Mesendoderm (in vitro differentiated cells): Measurements from ENCODE around the gene OR10G7.

Experiments used
- DNase-seq: peaks from one replicate; pipeline ENCODE4 v3.0.0; 2013
- H2AK5ac ChIP-seq: 2 replicates; pipeline ENCODE4 v1.6.1; 2013; ENCODE audit warnings: low read length, inconsistent platforms
- H2BK120ac ChIP-seq: 2 replicates; pipeline ENCODE4 v1.6.1; 2013; ENCODE audit warnings: low read depth, mild to moderate bottlenecking, low read length, moderate library complexity, mixed read lengths
- H2BK15ac ChIP-seq: replicated peaks from 2 replicates; pipeline ENCODE4 v1.6.1; 2013; ENCODE audit warnings: low read depth, mild to moderate bottlenecking, moderate library complexity
- H2BK5ac ChIP-seq: 2 replicates; pipeline ENCODE4 v1.6.1; 2013; ENCODE audit warnings: low read length, inconsistent platforms
- H3K18ac ChIP-seq: 2 replicates; pipeline ENCODE4 v1.6.1; 2013; ENCODE audit warnings: mild to moderate bottlenecking, low read length, mixed read lengths
- H3K23ac ChIP-seq: one replicate; pipeline ENCODE4 v1.6.1; 2013; ENCODE audit warnings: low read length
- H3K27ac ChIP-seq: 2 replicates; pipeline ENCODE4 v1.5.1; 2013; ENCODE audit warnings: low read depth, mild to moderate bottlenecking, inconsistent platforms, low read length, moderate library complexity
- H3K27me3 ChIP-seq: 2 replicates; pipeline ENCODE4 v1.6.1; 2013; ENCODE audit warnings: low read length, control low read depth, mild to moderate bottlenecking, inconsistent platforms; ENCODE audit not compliant: insufficient read depth, poor library complexity
- H3K36me3 ChIP-seq: 2 replicates; pipeline ENCODE4 v1.6.1; 2013; ENCODE audit warnings: low read length, inconsistent platforms; ENCODE audit not compliant: control insufficient read depth, insufficient read depth
- H3K4ac ChIP-seq: one replicate; pipeline ENCODE4 v1.6.1; 2013; ENCODE audit warnings: low read depth, mild to moderate bottlenecking, low read length, moderate library complexity
- H3K4me1 ChIP-seq: 2 replicates; pipeline ENCODE4 v1.6.1; 2013; ENCODE audit warnings: low read depth, low read length, inconsistent platforms; ENCODE audit not compliant: control insufficient read depth
- H3K4me2 ChIP-seq: 2 replicates; pipeline ENCODE4 v1.6.1; 2013; ENCODE audit warnings: low read length
- H3K4me3 ChIP-seq: 2 replicates; pipeline ENCODE4 v1.5.1; 2013; ENCODE audit warnings: mild to moderate bottlenecking, low read length
- H3K56ac ChIP-seq: one replicate; pipeline ENCODE4 v1.6.1; 2013; ENCODE audit warnings: low read length
- H3K79me1 ChIP-seq: 2 replicates; pipeline ENCODE4 v1.6.1; 2013; ENCODE audit warnings: low read length, inconsistent platforms
- H3K79me2 ChIP-seq: 2 replicates; pipeline ENCODE4 v1.6.1; 2013; ENCODE audit warnings: mild to moderate bottlenecking, low read length; ENCODE audit not compliant: control insufficient read depth, insufficient read depth
- H3K9ac ChIP-seq: 2 replicates; pipeline ENCODE4 v1.6.1; 2013; ENCODE audit warnings: low read length, inconsistent platforms
- H4K5ac ChIP-seq: one replicate; pipeline ENCODE4 v1.6.1; 2013; ENCODE audit warnings: low read length
- H4K8ac ChIP-seq: one replicate; pipeline ENCODE4 v1.6.1; 2013; ENCODE audit warnings: low read depth, mild to moderate bottlenecking, control low read depth, low read length, moderate library complexity
- WGBS: extraction: QIAGEN DNeasy Blood & Tissue Kit; methylation state at CpG from one replicate; pipeline ENCODE4 v1.1.7; 2013; ENCODE audit warnings: low lambda C conversion rate, missing lambda C conversion rate; ENCODE audit not compliant: insufficient coverage; ENCODE audit errors: extremely low coverage; 5-methylcytosine and 5-hydroxymethylcytosine counted together

Gene OR10G7

GRCh38 chr11:124080327-124081001, 39.3 kb upstream of the OR10G7 start:
- H3K27ac ChIP-seq, result no peak overlapping the region
- H3K9ac ChIP-seq, result no peak overlapping the region
- H3K27me3 ChIP-seq, result no peaks in the 10 kb centered on the region
- H3K23ac ChIP-seq, result no peak overlapping the region
- H2AK5ac ChIP-seq, result no peak overlapping the region
- H3K56ac ChIP-seq, result no peak overlapping the region
- H3K79me2 ChIP-seq, result no peaks in the 10 kb centered on the region
- no peak overlapping the region for H4K5ac ChIP-seq
- H3K4me3 ChIP-seq, result no peak overlapping the region
- no peaks in the 10 kb centered on the region for H3K36me3 ChIP-seq
- H2BK15ac ChIP-seq, result no peak overlapping the region
- no peak overlapping the region for H2BK120ac ChIP-seq
- no peak overlapping the region for H3K18ac ChIP-seq
- no peak overlapping the region for H3K4ac ChIP-seq
- H2BK5ac ChIP-seq, result no peak overlapping the region
- H3K4me2 ChIP-seq, result no peak overlapping the region
- peak; percentile 36 for DNase-seq
- no CpG with 5 or more reads among the region's 8 CpGs for WGBS
- no peaks in the 10 kb centered on the region for H3K4me1 ChIP-seq
- H4K8ac ChIP-seq, result no peak overlapping the region
- H3K79me1 ChIP-seq, result no peaks in the 10 kb centered on the region

- DNase-seq, result no peak
- H3K4ac ChIP-seq, result no peak overlapping the region
- H2BK5ac ChIP-seq, result no peak overlapping the region
- H2AK5ac ChIP-seq, result no peak overlapping the region
- H3K9ac ChIP-seq, result no peak overlapping the region
- H3K79me1 ChIP-seq, result no peaks in the 10 kb centered on the region
- no CpG with 5 or more reads among the region's 8 CpGs for WGBS
- no peak overlapping the region for H2BK15ac ChIP-seq
- H4K5ac ChIP-seq, result no peak overlapping the region
- no peak overlapping the region for H2BK120ac ChIP-seq
- no peaks in the 10 kb centered on the region for H3K79me2 ChIP-seq
- no peak overlapping the region for H3K56ac ChIP-seq
- no peak overlapping the region for H3K23ac ChIP-seq
- no peak overlapping the region for H3K27ac ChIP-seq
- H3K36me3 ChIP-seq, result no peaks in the 10 kb centered on the region
- no peak overlapping the region for H4K8ac ChIP-seq
- no peak overlapping the region for H3K4me2 ChIP-seq
- no peaks in the 10 kb centered on the region for H3K27me3 ChIP-seq
- no peak overlapping the region for H3K4me3 ChIP-seq
- no peak overlapping the region for H3K18ac ChIP-seq
- no peaks in the 10 kb centered on the region for H3K4me1 ChIP-seq
Measured at GRCh38 chr11:124079631-124080326, 38.7 kb upstream of the OR10G7 start.

GRCh38 chr11:124078591-124078990, 37.5 kb upstream of the OR10G7 start:
- Histone ChIP-seq H3K4me2 (no peak overlapping the region), H3K56ac (no peak overlapping the region), H3K9ac (no peak overlapping the region), H3K27ac (no peak overlapping the region), H3K36me3 (no peaks in the 10 kb centered on the region), H3K4ac (no peak overlapping the region), H3K4me3 (no peak overlapping the region), H2BK15ac (no peak overlapping the region), H3K4me1 (no peaks in the 10 kb centered on the region), H3K23ac (no peak overlapping the region), H2BK5ac (no peak overlapping the region), H4K5ac (no peak overlapping the region), H3K79me2 (no peaks in the 10 kb centered on the region), H4K8ac (no peak overlapping the region), H3K18ac (no peak overlapping the region), H3K27me3 (no peaks in the 10 kb centered on the region), H2AK5ac (no peak overlapping the region), H2BK120ac (no peak overlapping the region), H3K79me1 (no peaks in the 10 kb centered on the region)
- WGBS, result no CpG with 5 or more reads among the region's 2 CpGs
- DNase-seq, result no peak

GRCh38 chr11:124077266-124077665, 36.1 kb upstream of the OR10G7 start:
- H4K5ac ChIP-seq, result no peak overlapping the region
- no peak overlapping the region for H3K23ac ChIP-seq
- no peaks in the 10 kb centered on the region for H3K4me1 ChIP-seq
- no peaks in the 10 kb centered on the region for H3K27me3 ChIP-seq
- no peaks in the 10 kb centered on the region for H3K36me3 ChIP-seq
- H2BK120ac ChIP-seq, result no peak overlapping the region
- no peak overlapping the region for H3K4me3 ChIP-seq
- H2BK5ac ChIP-seq, result no peak overlapping the region
- H3K79me1 ChIP-seq, result no peaks in the 10 kb centered on the region
- H3K18ac ChIP-seq, result no peak overlapping the region
- H3K56ac ChIP-seq, result no peak overlapping the region
- H3K4ac ChIP-seq, result no peak overlapping the region
- H3K9ac ChIP-seq, result no peak overlapping the region
- H3K4me2 ChIP-seq, result no peak overlapping the region
- DNase-seq, result no peak
- no peaks in the 10 kb centered on the region for H3K79me2 ChIP-seq
- no CpG with 5 or more reads among the region's 1 CpG for WGBS
- no peak overlapping the region for H3K27ac ChIP-seq
- H2BK15ac ChIP-seq, result no peak overlapping the region
- no peak overlapping the region for H2AK5ac ChIP-seq
- no peak overlapping the region for H4K8ac ChIP-seq

- no peak for DNase-seq
- Histone ChIP-seq H3K79me2 (no peaks in the 10 kb centered on the region), H4K5ac (no peak overlapping the region), H3K36me3 (no peaks in the 10 kb centered on the region), H2BK15ac (no peak overlapping the region), H3K27ac (no peak overlapping the region), H3K79me1 (no peaks in the 10 kb centered on the region), H3K9ac (no peak overlapping the region), H3K56ac (no peak overlapping the region), H2BK5ac (no peak overlapping the region), H2AK5ac (no peak overlapping the region), H3K4me3 (no peak overlapping the region), H3K18ac (no peak overlapping the region), H3K4me2 (no peak overlapping the region), H4K8ac (no peak overlapping the region), H3K23ac (no peak overlapping the region), H2BK120ac (no peak overlapping the region), H3K4me1 (no peaks in the 10 kb centered on the region), H3K4ac (no peak overlapping the region), H3K27me3 (no peaks in the 10 kb centered on the region)
- WGBS, result no CpG with 5 or more reads among the region's 36 CpGs
Measured at GRCh38 chr11:124075841-124076651, 34.9 kb upstream of the OR10G7 start.
